Measurements from ENCODE around the gene MAD1L1.

DNA sequence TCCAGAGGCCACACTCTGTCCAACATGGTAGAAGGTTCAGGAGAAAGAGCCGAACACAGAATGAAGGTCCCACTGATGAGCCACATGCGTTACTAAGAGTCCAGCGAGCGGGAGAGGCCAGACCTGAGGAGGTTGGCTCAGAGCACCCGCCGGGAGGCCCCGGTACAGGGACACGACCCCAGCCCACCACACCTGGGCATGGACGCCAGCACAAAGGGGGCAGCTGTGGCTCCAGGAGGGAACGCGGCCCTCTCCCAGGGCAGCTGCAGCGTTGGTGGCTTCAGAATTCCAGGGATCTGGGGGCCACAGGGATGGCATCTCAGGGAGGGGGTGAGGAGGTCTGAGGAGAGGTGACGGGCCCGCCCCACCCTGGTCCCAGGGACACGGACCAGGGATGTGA lies 280.0 kb downstream of the MAD1L1 start:
- TF ChIP-seq, protein P1, sequence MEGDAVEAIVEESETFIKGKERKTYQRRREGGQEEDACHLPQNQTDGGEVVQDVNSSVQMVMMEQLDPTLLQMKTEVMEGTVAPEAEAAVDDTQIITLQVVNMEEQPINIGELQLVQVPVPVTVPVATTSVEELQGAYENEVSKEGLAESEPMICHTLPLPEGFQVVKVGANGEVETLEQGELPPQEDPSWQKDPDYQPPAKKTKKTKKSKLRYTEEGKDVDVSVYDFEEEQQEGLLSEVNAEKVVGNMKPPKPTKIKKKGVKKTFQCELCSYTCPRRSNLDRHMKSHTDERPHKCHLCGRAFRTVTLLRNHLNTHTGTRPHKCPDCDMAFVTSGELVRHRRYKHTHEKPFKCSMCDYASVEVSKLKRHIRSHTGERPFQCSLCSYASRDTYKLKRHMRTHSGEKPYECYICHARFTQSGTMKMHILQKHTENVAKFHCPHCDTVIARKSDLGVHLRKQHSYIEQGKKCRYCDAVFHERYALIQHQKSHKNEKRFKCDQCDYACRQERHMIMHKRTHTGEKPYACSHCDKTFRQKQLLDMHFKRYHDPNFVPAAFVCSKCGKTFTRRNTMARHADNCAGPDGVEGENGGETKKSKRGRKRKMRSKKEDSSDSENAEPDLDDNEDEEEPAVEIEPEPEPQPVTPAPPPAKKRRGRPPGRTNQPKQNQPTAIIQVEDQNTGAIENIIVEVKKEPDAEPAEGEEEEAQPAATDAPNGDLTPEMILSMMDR (IDR thresholded peaks at IDR 0.05 in 2 of 3, conservative IDR thresholded peaks at IDR 0.05 in 1 of 3; ENCODE audit: borderline replicate concordance in 1 of 3, insufficient read depth in 1 of 3, low read depth in 2 of 3, low read length in 2 of 3) = no peak
- TF ChIP-seq POLR2AphosphoS5 (IDR thresholded peaks at IDR 0.05; ENCODE audit: low read depth, low read length) = no peak
- no peak for TF ChIP-seq JUND (IDR thresholded peaks at IDR 0.05)
- no peak for TF ChIP-seq FOSL1 (IDR thresholded peaks at IDR 0.05; ENCODE audit: low read depth)
- TF ChIP-seq EZH2 (IDR thresholded peaks at IDR 0.05) = no peak
- TF ChIP-seq RAD21 (IDR thresholded peaks at IDR 0.05; ENCODE audit: low read depth) = no peak
- TF ChIP-seq, protein P2, sequence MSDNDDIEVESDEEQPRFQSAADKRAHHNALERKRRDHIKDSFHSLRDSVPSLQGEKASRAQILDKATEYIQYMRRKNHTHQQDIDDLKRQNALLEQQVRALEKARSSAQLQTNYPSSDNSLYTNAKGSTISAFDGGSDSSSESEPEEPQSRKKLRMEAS (IDR thresholded peaks at IDR 0.05) = no peak
